Stimulated activated CD8-positive, alpha-beta memory T cell treated with anti-CD3 and anti-CD28 coated beads, Interleukin-15, amount 100 ng/mL, for 24 hours (primary cell): ENCODE data around the gene HMGN3.
A peak's percentile ranks its signal among the peaks of the same experiment; 100 is the strongest.
"Not testable (repeated sequence)": the region's sequence is repeated elsewhere in the genome, so short reads cannot be mapped to it uniquely, and the experiment has no call there.

Experiments used
- DNase-seq: peaks from one replicate; pipeline ENCODE4 v3.0.0-alpha.2; 2020; ENCODE audit warnings: low read depth

Gene HMGN3

DNA sequence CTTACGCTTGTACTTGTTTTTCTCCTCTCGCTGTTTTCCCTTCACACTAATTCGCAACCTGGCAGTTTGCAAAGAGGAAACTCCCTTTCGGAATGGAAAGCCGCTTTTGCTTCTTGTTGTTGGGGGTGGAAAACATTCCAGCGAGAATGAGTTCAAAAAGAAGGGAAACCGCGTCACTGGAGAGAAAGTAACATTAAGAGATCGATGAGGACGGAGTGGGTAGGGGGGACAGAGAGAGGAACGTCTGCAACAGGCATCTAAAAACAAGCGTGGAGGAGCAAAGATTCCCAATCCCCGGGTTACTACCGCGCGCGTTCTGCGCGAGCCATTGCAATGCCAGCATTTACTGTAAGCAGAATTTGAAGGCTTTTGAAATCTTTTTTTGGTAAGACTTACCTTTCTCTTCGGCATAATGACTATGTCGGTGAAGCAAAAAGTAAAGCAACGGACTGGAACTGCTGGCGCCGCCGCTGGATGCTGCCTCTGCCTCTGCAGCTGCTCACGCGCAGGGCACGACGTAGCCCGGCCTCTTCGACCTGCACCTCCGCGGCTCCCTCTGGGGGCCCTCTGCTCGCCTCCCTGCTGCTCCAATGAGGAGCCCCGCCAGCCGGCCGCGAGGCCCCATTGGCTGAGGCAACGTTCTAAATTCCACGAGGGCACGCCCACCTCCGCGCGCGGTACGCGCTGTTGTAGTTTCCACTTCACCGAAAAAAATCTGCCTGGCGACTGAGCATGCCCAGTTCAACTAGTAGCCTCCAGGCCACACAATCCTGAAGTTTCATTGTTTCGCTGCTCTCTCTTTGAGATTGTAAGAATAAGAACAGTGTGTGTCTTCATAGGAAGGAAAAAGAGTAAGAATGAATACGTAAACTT, at the start of gene HMGN3:
Gene HMGN3 (minus strand): TSS at position 533 of the 873 bp plus-strand sequence.
- DNase-seq: peak; percentile 60

DNA sequence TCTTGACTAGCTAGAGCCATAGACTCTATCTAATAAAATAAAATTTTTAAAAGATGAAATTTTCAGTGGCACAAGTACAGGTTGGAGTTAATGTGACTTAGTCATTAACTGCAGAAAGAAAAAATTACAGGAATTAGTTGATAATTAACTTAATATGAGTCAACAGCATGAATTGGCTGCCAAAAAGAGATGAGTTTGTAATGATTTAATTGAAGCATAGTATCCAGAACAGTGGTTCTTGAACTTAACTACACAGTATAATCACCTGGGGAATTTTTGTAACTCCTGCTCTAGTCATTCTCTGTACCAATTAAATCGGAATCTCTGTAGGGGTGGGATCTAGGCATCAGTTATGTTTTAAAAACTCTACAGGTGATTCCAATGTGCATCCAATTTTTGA, 46.3 kb upstream of the HMGN3 start:
- DNase-seq: no peak

DNA sequence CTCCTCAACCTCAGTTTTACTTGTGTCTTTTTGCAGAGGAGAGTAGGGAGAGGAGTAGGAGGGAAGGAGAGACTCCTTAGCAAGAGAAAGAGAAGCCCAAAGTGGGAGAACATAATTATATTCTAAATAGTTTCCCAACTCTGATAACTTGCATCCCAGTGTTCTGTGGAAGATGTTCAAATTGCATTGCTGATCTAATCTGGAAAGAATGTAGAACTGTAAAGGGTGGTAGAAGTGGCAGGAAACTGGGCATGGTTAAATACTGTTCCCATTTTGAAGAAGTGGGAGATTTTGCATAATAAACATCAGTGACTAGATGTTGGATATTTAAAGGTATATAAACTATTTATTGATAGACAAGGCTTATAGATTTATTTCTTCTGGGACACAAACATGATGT, 42.6 kb upstream of the HMGN3 start:
- DNase-seq: no peak

DNA sequence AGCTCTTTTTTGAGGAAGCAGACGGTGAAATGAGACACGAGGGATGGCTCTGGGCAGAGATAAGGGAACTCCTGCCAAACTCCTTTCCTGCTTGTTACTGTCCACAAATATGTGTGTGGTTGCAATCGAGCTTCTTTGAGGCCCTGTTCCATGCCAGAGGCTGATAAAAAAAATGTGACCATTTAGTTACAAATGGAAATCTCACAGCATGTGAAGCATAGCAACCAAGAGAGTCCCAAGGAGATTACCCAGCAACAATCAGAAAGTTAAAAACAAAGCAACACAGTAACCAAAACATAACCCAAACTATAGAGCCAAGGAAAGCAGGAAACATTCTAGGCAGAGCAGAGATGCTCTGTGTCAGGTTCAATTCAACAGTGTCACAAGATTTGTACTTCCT, 35.4 kb upstream of the HMGN3 start:
- no peak for DNase-seq

GRCh38 chr6:79267128-79267527, 32.6 kb upstream of the HMGN3 start:
- DNase-seq: no peak

DNA sequence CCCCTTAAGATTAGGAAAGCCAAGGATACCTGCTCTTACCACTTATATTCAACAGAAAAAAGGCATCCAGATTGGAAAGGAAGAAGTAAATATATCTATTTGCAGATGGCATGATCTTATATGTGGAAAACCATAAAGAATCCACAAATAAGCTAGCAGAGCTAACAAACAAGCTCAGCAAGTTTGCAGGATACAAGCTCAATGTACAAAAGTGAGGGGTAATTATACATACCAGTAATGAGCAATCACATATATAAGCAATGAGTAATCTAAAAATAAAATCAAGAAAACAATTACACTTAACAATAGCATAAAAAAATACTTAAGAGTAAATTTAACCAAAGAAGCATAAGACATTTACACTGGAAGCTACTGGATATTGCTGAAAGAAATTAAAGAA, 31.6 kb upstream of the HMGN3 start:
- no peak for DNase-seq

DNA sequence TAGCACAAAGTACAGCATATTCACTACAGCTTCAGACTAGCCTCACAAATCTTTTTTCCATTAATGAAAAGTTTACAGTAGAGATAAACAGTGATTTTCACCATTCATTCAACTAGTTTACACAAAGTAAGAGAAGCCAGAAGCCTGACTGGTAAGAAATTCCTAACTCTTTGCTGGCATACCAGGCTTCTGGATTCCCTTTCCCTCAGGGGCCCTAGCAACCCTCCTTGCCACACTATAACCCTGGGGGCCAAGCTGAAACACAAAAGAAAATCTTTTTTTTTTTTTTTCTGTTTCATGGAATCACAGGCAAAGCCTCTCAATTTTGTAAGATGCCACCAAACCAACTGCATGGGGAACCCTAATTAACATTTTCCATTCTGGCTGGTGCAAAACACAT, 28.9 kb upstream of the HMGN3 start:
- no peak for DNase-seq

- DNase-seq: no peak
Measured at GRCh38 chr6:79261666-79262065, 27.2 kb upstream of the HMGN3 start.

- DNase-seq: no peak
Measured at GRCh38 chr6:79260772-79261171, 26.3 kb upstream of the HMGN3 start.

- DNase-seq: no peak
Measured at GRCh38 chr6:79257381-79258205, 23.1 kb upstream of the HMGN3 start.

DNA sequence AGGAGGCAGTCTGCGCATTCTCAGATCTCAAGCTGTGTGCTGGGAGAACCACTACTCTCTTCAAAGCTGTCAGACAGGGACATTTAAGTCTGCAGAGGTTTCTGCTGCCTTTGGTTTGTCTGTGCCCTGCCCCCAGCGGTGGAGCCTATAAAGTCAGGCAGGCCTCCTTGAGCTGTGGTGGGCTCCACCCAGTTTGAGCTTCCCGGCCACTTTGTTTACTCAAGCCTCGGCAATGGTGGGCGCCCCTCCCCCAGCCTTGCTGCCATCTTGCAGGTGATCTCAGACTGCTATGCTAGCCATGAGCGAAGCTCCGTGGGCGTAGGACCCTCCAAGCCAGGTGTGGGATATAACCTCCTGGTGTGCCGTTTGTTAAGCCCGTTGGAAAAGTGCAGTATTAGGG, 22.3 kb upstream of the HMGN3 start:
- DNase-seq: not testable (repeated sequence)

GRCh38 chr6:79255086-79255485, 20.6 kb upstream of the HMGN3 start:
- not testable (repeated sequence) for DNase-seq

- no peak for DNase-seq
Measured at GRCh38 chr6:79250559-79250958, 16.1 kb upstream of the HMGN3 start.

DNA sequence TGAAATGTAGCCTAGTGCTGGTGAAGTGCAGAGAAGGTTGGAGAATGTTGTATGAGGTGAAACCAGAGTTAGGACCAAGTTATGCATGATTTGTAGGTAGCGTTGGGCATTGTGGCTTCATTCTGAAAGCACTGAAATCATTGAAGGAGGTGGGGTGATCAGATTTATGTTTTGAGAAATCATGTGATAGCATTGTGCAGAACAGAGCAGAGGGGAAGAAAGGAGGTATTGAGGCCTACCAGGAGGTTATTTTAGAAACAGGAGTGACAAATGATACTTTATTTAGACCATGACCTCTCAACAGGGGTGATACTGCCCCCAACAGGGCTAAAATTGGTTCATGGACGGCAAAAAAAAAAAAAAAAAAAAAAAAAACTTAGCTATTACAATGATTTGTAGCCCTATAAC, 15.6 kb upstream of the HMGN3 start:
- DNase-seq: no peak

- DNase-seq: no peak
Measured at GRCh38 chr6:79249136-79249535, 14.7 kb upstream of the HMGN3 start.

GRCh38 chr6:79246891-79247290, 12.4 kb upstream of the HMGN3 start:
- DNase-seq: no peak

- no peak for DNase-seq
Measured at GRCh38 chr6:79241228-79241627, 6.7 kb upstream of the HMGN3 start.

DNA sequence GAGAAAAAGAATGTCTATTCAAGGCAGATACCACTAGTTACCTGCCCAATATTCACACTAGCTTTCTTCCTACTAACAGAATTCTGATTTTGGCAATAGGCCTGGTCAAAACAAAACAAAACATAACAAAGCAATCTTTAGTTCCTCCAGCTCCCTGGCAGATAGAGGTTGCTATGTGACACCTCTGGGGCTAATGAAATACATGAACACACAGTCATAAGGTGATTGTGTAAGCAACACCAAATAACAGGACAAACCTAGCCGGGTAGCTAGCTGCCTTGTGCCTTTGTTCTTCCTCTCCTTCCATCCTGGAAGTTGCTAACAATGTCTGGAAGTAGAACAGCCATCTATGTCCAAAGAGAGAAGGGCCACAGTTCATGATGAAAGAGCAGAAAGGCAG, 6.0 kb upstream of the HMGN3 start:
- DNase-seq: no peak

DNA sequence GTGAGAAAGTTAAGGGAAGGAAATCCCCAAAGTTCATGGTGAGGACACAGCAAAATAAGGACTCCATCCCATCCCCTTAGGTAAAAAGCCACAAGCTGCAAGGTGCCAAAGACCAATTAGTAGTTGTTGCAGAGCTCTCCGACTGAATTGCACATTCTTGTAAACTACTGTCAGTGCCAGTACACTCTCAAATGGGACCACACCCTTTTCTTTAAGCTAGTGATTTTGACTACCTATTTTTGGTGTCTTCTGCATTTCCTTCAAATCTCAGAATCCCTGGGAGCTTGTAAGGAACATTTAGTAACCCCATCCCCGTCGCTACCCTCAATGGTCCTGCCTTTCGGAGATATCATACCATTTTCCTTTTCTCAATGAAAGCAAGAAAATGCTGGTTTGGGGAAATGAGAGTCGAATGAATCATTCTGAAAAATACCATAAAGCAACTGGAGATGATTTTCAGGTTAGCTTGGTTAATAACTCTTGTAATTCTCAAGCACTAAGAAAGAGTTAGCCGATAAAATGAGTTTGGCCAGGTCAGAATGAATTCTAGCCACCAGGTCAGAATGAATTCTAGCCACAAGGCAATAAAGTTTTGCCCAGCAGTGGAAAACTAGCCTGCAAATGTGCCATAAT, 5.2 kb upstream of the HMGN3 start:
- DNase-seq: no peak

DNA sequence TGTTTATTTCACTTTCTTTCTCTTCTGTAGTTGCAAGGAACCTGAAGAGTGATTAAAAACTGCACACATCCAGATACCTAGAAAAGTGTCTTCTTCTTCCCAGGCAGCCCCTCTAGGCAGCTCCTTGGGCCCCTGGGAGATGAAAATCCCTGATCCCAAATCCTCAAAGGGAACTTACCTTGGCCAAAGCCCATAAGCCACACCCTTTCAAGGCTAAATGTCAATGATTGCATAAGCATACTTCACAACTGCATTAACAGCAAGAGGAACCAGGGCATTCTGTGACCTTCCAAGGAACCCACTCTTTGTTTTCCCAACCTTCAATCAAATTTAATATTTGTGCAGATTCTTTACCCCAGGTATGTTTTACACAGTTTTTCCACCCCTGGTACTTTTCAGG, 4.4 kb upstream of the HMGN3 start:
- no peak for DNase-seq

DNA sequence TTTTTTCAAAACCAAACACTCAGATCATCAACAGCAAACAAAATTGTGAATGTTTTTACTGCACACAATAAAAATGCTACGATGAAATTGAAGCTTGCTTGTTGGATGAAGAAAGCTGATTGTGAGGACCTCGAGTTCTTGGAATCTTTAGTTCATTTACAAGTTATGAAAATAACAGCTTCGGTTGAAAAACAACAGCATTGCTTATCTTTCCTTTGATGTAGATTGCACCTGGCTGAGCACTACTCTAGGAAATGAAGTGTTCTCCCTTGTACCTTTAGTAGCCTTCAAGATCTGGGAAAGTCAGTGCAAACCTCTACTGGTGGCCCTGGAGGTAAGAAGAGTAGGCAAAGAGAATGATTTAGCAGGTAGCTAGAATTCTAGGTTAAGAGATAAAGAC, 2.2 kb upstream of the HMGN3 start:
- no peak for DNase-seq

DNA sequence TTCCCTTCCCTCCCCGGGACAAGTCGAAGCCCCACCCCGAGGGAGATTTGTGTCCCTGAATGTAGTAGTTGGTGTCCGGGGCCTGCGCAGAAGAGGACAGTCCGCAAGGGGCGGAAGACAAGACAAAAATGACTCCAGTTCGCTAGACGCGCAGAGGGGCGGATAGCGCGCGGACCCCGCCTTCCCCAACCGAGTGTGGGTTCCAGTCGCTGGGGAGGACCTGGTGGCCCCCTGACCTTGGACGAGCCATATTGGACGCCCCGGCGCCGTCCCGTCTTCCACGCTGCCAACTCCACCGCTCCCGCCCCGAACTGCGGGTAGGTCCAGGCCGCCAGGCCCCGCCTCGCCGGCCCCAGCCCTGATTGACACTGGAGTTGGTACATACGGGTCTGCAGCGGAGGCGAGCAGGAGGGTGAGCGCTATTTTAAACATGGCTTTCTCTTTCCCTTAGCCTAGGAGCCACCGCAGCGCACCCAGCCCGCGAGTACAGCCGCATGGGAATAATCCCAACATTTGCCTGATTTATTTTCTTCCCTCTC, 802 bp downstream of the HMGN3 start:
- DNase-seq: peak; percentile 15
